ENCODE results near the gene UQCRH. TPM values are rescaled to one million over a fixed set of nuclear protein-coding genes. Genes with fewer than 3 reads are reported as not detected.

Gene UQCRH
- 100 to 1,000 TPM; 240 to 421 (median 378) TPM for polyA plus RNA-seq (ENCODE audit: insufficient read length in 4 of 4)

DNA sequence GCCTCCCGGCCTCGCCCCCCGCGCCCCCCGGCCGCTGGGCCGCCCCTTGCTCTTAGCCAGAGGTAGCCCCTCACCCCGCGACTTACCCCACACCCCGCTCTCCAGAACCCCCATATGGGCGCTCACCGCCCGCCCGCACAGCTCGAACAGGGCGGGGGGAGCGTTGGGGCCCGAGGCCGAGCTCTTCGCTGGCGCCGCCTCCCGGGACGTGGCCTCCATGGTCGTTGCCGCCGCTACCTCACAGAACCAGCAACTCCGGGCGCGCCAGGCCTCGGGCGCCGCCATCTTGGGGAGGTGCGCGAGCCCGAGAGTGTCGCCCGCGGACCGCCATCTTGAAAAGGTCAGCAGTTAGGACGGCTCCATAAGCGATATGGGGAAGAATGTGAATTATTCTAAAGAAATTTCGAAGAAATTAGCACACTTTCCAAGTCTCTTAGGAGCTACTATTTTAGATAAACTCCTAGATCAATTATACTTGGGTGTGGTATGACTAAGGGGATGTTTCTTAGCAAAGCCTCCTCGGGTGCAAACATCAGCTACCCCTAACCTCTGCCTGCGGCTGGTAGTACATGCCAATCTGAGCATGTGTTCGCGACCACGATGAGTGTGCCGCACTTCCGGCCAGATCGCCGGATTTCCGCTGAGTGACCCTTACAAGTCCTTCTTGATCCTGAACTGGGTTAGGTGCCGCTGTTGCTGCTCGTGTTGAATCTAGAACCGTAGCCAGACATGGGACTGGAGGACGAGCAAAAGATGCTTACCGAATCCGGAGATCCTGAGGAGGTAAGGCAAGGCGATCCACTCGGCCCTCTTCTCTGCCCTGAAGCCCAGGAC, at the start of gene UQCRH, which contains the start of gene LRRC41:
TSS of gene UQCRH (plus strand) at position 661 of the 834 bp plus-strand sequence. CDS start at position 730, 69 bp downstream.
TSS of gene LRRC41 (minus strand) at position 579 of the 834 bp plus-strand sequence. CDS start at position 285, 294 bp downstream.
- peak; percentile 89 to 92 (median 91) for DNase-seq (ENCODE audit: low read depth in 4 of 4, low spot score in 3 of 4)

DNA sequence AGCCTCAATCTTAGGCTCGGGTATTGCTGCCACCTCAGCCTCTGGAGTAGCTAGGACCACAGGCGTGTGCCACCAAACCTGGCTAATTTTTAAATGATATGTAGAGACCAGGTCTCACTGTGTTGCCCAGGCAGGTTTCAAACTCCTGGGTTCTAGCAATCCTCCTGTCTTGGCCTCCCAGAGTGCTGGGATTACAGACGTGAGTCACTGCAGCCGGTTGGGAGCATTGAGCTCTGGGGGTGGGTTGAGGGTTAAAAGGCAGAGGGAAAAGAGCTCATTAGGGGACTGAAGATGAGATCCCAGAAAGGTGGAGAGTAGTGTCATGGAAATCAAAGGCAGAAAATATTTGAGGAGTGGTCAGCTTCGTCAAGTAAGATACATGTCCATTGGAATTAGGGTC, 48.8 kb upstream of the UQCRH start:
- DNase-seq (ENCODE audit: low read depth in 4 of 4, low spot score in 3 of 4) = no peak

DNA sequence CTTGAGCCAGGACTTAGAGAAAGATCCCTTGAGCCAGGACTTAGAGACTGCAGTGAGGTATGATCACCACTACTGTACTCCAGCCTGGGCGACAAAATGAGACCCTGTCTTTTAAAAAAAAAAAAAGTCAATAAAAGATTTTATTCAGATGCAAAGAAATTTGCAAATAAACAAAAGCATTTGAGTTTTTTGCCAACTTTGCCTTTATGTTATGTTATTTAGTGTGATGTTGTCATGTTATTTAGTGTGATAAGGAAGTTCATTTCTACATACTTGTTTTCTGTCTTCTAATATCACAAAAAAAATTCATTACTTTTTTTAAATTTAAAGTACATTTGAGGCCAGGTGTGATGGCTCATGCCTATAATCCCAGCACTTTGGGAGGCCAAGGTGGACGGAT, 47.0 kb upstream of the UQCRH start:
- no peak for DNase-seq (ENCODE audit: low read depth in 4 of 4, low spot score in 3 of 4)

DNA sequence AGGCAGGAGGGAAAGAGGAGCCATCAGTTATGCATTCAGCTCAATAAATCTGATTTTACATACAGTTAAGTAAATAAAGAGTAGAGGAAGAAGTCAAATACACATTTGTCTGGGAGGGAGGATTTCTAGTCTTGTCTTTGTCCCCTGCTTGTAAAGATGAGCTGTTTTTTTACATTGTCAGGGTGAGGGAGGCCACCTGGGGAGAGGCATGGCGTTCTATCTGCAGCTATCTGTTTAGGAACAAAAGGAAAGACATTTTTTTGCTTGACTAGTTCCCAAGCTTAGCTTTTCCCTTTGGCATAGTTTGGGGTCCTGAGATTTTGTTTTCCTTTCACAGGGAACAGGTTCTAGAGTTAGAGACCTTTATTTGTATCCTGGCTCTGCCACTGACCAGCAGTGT, 41.0 kb upstream of the UQCRH start:
- DNase-seq (ENCODE audit: low read depth in 4 of 4, low spot score in 3 of 4) = no peak

DNA sequence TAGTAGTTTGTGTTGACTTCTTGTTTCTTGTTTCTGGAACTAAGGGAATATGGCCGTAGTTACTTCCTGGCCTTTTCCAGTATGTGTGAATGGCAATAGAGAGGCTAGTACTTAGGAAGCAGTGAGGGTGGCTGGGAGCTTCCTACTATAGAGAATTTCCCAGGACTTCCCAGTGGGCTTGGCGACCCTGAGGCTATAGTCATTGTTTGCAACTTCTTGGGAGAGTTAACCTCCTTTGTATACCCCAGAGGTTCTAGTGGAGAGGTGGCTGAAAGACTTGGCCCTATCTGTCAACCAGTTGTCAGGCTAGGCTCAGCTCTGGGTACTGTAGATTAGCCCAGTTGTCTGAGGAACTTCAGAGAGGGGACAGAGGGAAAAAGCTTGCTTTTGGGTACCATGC, 40.4 kb upstream of the UQCRH start:
- DNase-seq (ENCODE audit: low read depth in 4 of 4, low spot score in 3 of 4) = no peak

DNA sequence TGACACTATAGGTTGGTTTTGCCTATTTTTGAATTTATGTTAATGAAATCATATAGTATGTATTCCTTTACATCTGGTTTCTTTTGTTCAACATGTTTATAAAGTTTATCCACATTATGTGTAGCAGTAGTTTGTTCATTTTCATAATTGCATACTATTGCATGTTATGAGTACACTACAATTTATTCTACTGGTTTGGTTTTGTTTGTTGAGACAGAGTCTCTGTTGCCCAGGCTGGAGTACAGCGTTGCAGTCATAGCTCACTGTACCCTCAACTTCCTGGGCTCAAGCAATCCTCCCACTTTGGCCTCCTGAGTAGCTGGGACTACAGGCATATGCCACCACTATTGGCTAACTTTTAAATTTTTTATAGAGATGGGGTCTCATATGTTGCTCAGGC, 34.9 kb upstream of the UQCRH start:
- no peak for DNase-seq (ENCODE audit: low read depth in 4 of 4, low spot score in 3 of 4)

DNA sequence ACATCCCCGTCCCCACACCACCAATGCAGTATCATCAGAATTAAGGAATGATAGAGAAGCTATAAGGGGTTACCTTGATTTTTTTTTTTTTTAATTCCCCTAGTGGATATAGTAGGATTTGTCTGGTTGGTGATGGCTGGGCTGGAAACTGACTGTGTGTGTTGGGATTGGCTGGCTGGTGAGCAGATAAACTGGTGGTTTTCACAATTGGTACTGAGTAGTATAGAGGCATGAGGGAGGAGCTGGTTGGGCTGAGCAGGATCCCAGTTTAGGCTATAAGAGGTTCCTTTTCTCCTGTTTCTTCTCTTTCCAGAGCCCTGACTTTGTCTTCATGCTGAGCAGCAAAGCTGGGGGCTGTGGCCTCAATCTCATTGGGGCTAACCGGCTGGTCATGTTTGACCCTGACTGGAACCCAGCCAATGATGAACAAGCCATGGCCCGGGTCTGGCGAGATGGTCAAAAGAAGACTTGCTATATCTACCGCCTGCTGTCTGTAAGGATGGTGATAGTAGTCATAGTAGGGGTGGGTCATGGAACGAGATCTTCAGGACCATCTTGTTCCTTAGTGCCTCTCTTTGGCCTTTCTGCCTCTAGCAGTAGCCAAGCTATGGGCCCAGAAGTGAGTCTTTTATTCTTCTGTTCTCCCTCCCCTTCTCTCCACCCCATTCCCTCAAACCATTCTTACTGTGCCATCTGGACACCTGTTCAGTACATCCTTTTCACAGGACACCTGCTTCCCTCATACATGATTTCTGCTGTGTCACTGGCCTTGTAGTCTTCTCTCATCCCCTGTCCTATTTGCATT, 29.1 kb upstream of the UQCRH start:
- no peak for DNase-seq (ENCODE audit: low read depth in 4 of 4, low spot score in 3 of 4)

DNA sequence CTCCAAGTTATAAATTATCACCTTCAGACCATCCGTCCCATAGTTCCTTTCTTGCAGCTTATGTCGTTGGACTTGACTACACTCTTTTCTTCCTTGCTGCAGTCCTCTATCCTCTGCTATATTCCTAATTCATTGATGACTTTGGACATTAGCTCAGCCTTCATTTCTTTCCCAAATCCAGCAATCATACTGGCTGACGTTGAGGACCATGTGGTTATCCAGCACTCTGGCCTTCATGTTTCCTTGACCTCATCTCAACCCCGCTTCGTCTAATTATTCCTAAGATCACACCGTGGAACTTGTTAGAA, 28.5 kb upstream of the UQCRH start:
- no peak for DNase-seq (ENCODE audit: low read depth in 4 of 4, low spot score in 3 of 4)

DNA sequence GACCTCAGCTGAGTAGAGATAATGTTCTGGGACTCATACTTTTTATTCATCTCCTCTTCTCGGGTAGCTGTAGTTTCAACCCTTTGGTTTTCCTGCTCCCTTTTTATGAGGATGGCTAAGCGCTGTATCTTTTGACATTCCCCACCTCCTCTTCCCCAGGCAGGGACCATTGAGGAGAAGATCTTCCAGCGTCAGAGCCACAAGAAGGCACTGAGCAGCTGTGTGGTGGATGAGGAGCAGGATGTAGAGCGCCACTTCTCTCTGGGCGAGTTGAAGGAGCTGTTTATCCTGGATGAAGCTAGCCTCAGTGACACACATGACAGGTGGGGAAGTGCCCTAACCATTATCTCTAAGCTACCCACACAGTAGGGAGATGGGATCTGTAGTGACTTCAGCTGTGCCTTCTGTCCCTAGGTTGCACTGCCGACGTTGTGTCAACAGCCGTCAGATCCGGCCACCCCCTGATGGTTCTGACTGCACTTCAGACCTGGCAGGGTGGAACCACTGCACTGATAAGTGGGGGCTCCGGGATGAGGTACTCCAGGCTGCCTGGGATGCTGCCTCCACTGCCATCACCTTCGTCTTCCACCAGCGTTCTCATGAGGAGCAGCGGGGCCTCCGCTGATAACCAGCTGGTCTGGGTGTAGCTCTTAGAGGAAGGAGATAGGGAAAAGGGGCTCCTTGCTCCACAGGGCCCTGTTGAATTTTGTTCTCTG, 25.7 kb upstream of the UQCRH start:
- no peak for DNase-seq (ENCODE audit: low read depth in 4 of 4, low spot score in 3 of 4)

DNA sequence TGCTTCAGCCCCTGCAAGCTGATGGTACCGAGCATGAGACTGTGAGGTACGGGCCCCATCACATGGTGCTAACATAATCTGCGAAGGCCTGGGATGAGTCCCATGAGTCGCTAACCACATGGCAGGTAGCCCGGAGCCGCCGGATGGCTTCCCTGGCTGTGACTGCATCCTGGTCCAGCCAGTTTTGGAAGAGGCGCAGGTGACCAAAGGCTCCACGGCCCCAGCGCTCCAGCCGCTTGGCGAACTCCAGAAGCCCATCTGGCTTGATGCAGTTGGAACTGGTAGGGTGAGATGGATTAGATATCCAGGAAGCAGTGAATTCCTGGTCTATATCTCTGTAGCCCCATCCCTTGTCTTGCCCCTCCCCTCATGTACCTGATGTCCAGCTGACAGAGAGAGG, 24.7 kb upstream of the UQCRH start:
- no peak for DNase-seq (ENCODE audit: low read depth in 4 of 4, low spot score in 3 of 4)

DNA sequence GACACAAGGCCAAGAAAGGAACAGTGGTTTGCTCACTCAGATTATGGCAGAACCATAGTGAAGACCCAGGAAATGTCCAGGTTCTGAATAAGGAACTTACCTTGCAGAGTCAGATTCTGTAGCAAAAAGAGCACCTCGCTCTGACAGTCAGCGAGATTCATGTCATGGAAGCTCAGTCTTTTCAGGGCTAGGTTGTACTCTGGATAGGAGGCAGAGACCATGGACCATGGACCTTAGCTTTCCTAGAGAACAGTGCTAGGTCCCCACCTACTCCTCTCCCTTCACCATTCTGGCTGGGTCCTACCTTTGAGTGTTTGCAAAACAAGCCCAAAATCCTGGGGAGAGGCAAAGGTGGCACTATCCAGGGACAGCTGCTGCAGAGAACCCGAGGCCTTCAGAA, 23.4 kb upstream of the UQCRH start:
- DNase-seq (ENCODE audit: low read depth in 4 of 4, low spot score in 3 of 4) = no peak

DNA sequence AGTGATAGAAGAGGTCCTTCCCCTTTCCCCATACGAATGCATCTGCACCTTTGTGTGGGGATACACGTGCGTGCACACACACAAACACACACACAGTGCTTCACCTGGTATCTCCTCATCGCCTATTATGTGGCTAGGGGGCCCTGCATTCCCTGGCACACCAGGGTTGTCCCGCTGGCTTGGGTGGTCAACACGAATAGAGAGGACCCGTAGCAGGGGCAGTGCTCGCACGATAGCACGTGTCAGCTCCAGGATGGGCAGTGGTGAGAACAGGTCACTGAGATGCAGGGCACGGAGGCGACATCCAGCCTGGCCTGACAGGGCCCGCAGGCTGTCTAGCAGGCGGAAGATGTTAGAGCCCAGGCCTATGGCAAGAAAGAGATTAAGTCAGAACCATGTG, 22.5 kb upstream of the UQCRH start:
- no peak for DNase-seq (ENCODE audit: low read depth in 4 of 4, low spot score in 3 of 4)

DNA sequence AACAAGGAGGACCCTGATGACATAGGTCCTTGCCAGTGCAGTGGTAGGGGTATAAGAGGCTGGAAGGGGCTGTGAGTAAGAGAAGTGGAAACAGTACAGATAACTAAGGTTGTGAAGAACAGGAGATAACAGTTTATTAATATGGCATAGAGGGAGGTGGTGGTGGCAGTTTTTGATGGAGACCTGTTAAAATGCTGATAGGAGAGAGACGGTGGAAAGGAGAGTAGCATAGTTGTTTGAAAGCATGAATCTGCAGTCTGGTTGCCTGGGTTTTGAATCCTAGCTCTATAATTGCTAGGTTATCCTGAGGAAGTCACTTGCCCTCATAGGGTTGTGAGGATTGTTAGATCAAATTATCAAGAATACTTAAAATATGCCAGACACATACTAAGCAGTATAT, 19.4 kb upstream of the UQCRH start:
- DNase-seq (ENCODE audit: low read depth in 4 of 4, low spot score in 3 of 4) = no peak

DNA sequence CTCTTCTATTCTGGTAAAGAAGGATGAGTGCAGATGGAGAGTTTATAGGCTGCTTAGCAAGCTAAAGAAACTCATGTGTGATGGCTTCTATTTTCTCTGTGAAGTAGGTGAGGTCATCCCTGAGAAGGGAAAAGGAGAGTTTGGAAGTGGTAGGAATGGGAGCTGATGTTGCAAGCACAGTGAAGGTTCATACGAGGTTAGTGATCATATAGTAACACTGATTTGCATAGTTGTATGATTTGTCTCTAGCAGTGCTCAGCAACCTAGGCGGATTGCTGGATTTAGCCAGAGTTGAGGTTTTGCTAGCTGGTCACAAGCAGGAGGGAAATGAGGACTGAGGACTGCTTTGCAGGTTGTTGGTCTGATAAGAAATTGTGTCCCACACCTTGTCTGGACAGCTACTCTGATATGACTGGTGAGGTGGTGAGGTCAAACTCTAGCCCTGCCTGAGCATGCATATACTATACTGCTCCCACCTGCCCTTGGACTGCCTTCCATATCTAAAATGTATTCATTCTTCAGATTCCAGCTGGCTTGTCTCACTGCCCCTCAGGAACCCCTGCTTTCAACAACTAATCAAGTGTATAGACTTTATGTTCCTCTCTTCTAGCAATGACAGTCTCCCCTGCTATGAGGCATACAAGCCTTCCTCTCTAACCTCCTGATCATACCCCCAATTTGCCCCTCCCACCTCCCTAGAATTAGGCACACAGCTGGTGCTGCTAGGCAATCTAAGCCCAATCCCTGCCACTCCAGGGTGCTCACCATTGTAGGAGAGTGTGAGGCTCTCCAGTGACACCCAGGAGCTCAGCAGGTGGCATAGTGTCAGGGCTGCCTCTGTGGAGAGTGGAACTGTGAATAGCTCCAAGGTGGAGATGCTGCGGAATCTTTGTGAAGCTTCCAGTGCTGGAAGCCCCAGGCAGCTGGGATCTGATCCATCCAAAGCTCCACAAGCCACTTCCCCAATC, 18.6 kb upstream of the UQCRH start:
- no peak for DNase-seq (ENCODE audit: low read depth in 4 of 4, low spot score in 3 of 4)

DNA sequence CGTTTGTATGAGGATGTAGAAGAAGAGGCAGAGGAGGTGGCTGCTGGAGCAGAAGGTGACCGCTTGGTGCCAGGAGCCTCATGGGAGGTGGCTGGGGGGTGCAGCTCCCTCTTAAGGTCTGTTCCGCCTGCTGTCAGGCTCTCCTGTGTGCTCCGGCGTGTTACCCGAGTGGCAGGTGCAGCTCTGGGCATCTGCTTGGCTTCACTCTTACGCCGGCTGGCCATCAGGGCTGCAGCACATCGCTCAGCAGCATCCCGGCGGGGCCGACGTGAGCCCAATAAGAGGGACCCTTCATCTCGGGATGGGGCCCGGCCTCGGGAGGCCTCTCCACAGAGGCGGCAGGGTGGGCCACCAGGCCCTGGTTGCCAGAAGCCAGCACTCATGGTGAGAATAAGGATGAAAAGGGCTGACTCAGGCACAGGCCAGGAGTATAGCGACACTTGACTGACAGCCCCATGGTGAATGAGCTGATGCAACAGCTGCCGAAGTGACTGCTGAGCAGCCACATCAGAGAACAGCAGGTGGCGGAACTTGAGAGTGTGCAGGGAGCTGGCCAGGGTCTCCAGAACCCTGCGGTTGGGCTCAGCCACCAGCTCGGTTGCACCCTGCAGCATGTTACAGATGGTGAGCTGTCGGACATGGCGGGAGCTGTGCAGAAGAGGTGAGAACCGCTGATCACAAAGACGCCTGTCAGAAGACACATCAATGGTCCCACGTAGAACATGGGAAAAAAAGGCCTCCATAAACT, 17.6 kb upstream of the UQCRH start:
- DNase-seq (ENCODE audit: low read depth in 4 of 4, low spot score in 3 of 4) = no peak

DNA sequence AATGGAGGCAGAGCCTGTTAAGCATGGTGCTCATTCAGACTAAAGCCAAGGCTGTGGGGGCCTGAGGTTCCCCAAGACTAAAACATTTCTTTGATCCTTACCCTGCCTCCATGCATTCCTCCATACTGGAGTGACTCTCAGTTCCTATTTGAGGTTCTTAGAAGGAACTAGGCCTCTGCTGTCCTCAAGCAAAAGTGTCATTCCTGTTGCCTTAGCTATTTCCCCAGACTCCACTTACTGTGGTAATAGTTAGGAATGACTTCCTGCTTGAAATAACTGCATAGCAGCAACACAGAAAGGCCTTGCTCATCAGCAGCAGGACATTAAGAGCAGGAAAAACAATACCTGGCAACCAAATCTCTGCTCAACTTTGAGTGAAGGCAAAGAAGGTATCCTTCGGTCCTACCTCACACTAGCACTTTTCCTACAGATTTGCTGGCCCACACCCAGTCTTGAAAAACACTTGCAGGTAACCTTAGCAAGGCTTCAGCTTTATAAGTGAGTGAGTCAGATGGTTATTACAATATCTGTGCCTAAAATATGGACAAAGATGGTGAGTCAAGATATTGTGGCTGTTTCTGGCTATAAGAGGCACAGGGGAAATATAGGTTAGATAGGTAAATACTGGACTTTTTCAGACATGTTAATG, 14.9 kb upstream of the UQCRH start:
- no peak for DNase-seq (ENCODE audit: low read depth in 4 of 4, low spot score in 3 of 4)

DNA sequence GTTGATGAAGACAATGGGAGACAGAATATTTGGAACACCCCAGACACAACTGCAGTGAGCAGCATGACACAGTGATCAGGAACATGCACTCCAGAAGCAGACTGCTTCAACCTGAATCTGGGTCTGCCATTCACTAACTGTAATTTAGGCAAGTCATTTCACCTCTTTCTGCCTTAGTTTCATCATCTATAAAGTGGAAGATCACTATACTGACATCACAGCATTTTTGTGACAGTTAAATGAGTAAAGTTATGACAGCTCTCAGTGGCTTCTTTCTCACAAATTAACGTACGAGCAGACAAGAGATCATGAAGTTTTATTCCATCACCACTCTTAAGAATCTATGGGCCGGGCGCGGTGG, 14.4 kb upstream of the UQCRH start:
- no peak for DNase-seq (ENCODE audit: low read depth in 4 of 4, low spot score in 3 of 4)

DNA sequence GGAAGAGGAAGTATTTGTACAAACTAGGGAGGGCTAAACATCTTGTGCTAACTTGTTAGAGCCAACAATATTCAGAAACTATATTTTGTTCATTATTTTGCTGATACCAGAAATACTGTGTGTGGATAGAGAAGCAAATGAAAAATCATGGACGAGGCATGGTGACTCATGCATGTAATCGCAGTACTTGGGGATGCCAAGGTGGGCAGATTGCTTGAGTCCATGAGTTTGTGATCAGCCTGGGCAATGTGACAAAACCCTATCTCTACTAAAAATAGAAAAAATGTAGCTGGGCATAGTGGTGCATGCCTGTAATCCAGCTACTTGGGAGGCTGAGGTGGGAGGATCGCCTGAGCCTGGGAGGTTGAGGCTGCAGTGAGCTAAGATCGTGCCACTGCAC, 13.5 kb upstream of the UQCRH start:
- no peak for DNase-seq (ENCODE audit: low read depth in 4 of 4, low spot score in 3 of 4)

DNA sequence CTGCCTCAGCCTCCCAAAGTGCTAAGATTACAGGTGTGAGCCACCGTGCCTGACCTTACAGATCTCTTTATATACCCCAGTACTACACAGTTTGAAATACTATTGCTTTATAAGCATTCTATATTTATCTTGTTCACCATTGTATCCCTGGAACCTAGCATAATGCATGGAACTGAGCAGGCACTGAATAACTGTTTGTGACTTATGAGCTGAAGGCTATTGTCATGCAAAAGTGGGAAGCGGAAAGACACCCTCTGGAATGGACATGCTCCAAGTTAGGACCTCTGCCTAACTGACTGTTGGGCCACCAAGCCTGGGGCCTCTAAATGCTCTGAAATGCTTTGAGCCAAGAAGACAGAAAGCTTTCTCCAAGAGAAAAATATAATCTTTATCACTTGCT, 8.2 kb upstream of the UQCRH start:
- DNase-seq (ENCODE audit: low read depth in 4 of 4, low spot score in 3 of 4) = no peak

All from left renal pelvis (tissue), 4 donors.